Heart left ventricle (tissue), 16 donors: Measurements from ENCODE around the gene STEAP3. TPM values are rescaled to one million over a fixed set of nuclear protein-coding genes. Genes with fewer than 3 reads are reported as not detected.
A peak's percentile ranks its signal among the peaks of the same experiment; 100 is the strongest.

Source experiments
- ATAC-seq, 4 donors: fragments of 200-7000 bp; cut with Tn5 transposase; one replicate each; pipeline ENCODE4 v1.9.1; 2020 to 2022; ENCODE audit warnings: moderate library complexity in 4 of 4, mild to moderate bottlenecking in 3 of 4, moderate number of reproducible peaks in 1 of 4
- DNase-seq, 5 donors: peaks; one replicate each; pipeline ENCODE4 v3.0.0-alpha.2; 2020
- H3K27ac ChIP-seq, 12 donors: fragments of 200-600 bp; sonication (generic) in 4 of 12; one replicate each; pipeline versions ENCODE4 v1.5.0 to v1.8.0; 2016 to 2022; ENCODE audit warnings: mild to moderate bottlenecking in 2 of 12
- H3K27me3 ChIP-seq, 9 donors: fragments of 200-600 bp; sonication (generic) in 2 of 9; one replicate each; pipeline versions ENCODE4 v1.5.1 to v1.8.0; 2016 to 2022; ENCODE audit warnings: mild to moderate bottlenecking in 3 of 9
- H3K36me3 ChIP-seq, 9 donors: fragments of 200-600 bp; sonication (generic) in 2 of 9; one replicate each; pipeline versions ENCODE4 v1.5.0 to v1.8.0; 2018 to 2022; ENCODE audit warnings: mild to moderate bottlenecking in 2 of 9
- H3K4me1 ChIP-seq, 12 donors: fragments of 200-600 bp; sonication (generic) in 4 of 12; one replicate each; pipeline versions ENCODE4 v1.5.0 to v1.8.0; 2016 to 2022; ENCODE audit warnings: mild to moderate bottlenecking in 3 of 12
- H3K4me3 ChIP-seq, 12 donors: fragments of 200-600 bp; sonication (generic) in 4 of 12; one replicate each; pipeline versions ENCODE4 v1.5.0 to v1.8.0; 2017 to 2022; ENCODE audit warnings: mild to moderate bottlenecking in 9 of 12, moderate library complexity in 4 of 12
- H3K9me3 ChIP-seq, 12 donors: fragments of 200-600 bp; sonication (generic) in 4 of 12; one replicate each; pipeline versions ENCODE4 v1.5.0 to v1.8.0; 2016 to 2022; ENCODE audit warnings: mild to moderate bottlenecking in 1 of 12
- POLR2A ChIP-seq, 2 donors: fragments of 450-650 bp; IDR thresholded peaks; one replicate each; pipeline ENCODE4 v1.6.1; 2017; ENCODE audit warnings: antibody characterized with exemption in 2 of 2, mild to moderate bottlenecking in 2 of 2, moderate library complexity in 2 of 2
- WGBS, 4 donors: extraction: QIAGEN DNeasy Blood & Tissue Kit in 2 of 4; methylation state at CpG; one replicate each; pipeline versions ENCODE4 v1.1.5 to v1.1.7; 2013 to 2018; 5-methylcytosine and 5-hydroxymethylcytosine counted together
- intact Hi-C, 10 donors: fragments of 100-400 bp; cut with DNase I; formaldehyde crosslinking; loops; one replicate each; pipeline versions ENCODE4 v1.11.1 to v1.14.2; 2022
- polyA plus RNA-seq, 2 donors: library from polyadenylated mRNA; stranded (reverse); fragments of 200-250 nt; gene quantifications; one replicate each; pipeline ENCODE4 v1.2.3, GENCODE V29; 2013
- total RNA-seq, 9 donors: library from RNA; depleted of rRNA in 2 of 9; stranded (reverse); fragments of >200 nt in 2 of 9; fragmentation: NEBNext Ultra II Directional in 3 of 9; extraction: Animal tissue kit (Norgen Biotek cat#: 25700) in 3 of 9; gene quantifications; one replicate each; pipeline versions ENCODE4 v1.1.0 to v1.2.4, GENCODE V29; 2016 to 2023
- TF ChIP-seq, protein P1 (sequence below), 12 donors: fragments of 200-600 bp; sonication (generic) in 4 of 12; IDR thresholded peaks; one replicate each; pipeline versions ENCODE4 v1.5.0 to v1.8.0; 2018 to 2022; ENCODE audit warnings: antibody characterized with exemption in 12 of 12, mild to moderate bottlenecking in 5 of 12
- donor health status: ischemic (EF 13 %, LVEDD 7.1; RV severe dilation, severe dysfunction).
- donor health status: healthy with polysubstance abuse.
- donor health status: DM: no; HTN: yes; CAD: no.
- donor health status: DM: no; HTN: no; CAD: no.
- donor health status: ischemic (EF 25% LVEDD 6.9; RV normal size, moderate dysfunction).
- donor health status: ischemic (EF 25% LVEDD 5.7; RV mildly dilated, moderate dysfunction).
- donor health status: healthy.
- donor health status: DM: yes; HTN: yes; CAD: no.
- donor health status: ischemic (EF 35%, LVEDD 5.7; RV mildly dilated, moderate dysfunction).
- donor health status: nonischemic (EF 11% LVEDD 7.7; RV severe dilation, severe dysfunction).
- donor health status: DM: yes; HTN: yes; CAD: no.
- donor health status: PGD.
- donor health status: ischemic (EF 29% LVEDD 5.4; RV normal size, mild dysfunction).
- donor health status: nonischemic (EF 23%, LVEDD 6.1; RV moderate dilation, normal function).

Gene STEAP3
- total and polyA plus RNA-seq, 11 donors: 4.9 to 38.5 (median 11.1) TPM

DNA sequence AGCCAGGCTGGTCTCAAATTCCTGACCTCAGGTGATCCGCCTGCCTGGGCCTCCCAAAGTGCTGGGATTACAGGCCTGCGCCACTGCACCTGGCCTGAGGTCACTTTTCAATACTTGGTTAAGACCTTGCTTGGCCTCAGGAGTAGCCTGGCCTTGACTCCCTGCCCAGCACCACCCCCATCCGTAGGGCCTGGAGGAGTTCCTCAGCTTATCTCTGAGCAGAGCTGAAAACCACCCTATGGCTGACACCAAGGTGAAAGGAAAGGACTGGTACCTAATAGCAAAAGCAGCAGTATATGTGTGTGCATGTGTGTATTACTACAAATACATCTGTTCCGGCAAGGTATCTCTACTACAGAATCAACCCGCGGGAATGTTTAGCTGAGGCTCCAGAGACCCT is 56.0 kb downstream of the STEAP3 start:
- 81 to 88% (median 86%) methylated on average over 6 of the region's 6 CpGs for WGBS, 4 donors
- no peak overlapping the region for H3K27ac ChIP-seq
- no peaks in the 10 kb centered on the region for H3K9me3 ChIP-seq
- H3K4me3 ChIP-seq: no peak overlapping the region
- DNase-seq (no peak), ATAC-seq (no peak)
- peaks cover 0 to 24% (median 0%) of the 10 kb centered on the region in 12 donors for H3K4me1 ChIP-seq
- no peaks in the 10 kb centered on the region for H3K27me3 ChIP-seq
- intact Hi-C loops: no loop called here
- no peaks in the 10 kb centered on the region for H3K36me3 ChIP-seq
- TF ChIP-seq, protein P1, sequence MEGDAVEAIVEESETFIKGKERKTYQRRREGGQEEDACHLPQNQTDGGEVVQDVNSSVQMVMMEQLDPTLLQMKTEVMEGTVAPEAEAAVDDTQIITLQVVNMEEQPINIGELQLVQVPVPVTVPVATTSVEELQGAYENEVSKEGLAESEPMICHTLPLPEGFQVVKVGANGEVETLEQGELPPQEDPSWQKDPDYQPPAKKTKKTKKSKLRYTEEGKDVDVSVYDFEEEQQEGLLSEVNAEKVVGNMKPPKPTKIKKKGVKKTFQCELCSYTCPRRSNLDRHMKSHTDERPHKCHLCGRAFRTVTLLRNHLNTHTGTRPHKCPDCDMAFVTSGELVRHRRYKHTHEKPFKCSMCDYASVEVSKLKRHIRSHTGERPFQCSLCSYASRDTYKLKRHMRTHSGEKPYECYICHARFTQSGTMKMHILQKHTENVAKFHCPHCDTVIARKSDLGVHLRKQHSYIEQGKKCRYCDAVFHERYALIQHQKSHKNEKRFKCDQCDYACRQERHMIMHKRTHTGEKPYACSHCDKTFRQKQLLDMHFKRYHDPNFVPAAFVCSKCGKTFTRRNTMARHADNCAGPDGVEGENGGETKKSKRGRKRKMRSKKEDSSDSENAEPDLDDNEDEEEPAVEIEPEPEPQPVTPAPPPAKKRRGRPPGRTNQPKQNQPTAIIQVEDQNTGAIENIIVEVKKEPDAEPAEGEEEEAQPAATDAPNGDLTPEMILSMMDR (IDR thresholded peaks at IDR 0.05): no peak
- TF ChIP-seq POLR2A (IDR thresholded peaks at IDR 0.05): no peak

DNA sequence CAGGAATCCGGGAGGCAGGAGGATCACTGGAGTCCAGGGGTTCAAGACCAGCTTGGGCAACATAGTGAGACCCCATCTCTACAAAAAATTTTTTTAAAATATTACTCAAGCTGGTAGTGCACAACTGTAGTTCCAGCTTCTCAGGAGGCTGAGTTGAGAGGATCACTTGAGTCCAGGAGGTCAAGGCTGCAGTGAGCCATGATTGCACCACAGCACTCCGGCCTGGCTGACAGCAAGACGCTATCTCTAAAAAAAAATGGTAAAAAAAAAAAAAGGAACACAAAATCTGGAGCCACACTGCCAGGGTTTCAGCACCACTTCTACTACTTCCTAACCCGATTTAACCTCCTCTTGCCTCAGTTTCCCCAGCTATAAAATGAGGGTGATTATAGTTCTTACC is 57.0 kb downstream of the STEAP3 start:
- H3K36me3 ChIP-seq: no peaks in the 10 kb centered on the region
- ATAC-seq: no peak
- DNase-seq: no peak
- intact Hi-C loops: no loop called here
- no peak overlapping the region for H3K27ac ChIP-seq
- no peak for TF ChIP-seq POLR2A (IDR thresholded peaks at IDR 0.05)
- TF ChIP-seq, protein P1 (IDR thresholded peaks at IDR 0.05): no peak
- peaks cover 0 to 24% (median 0%) of the 10 kb centered on the region in 12 donors for H3K4me1 ChIP-seq
- no peaks in the 10 kb centered on the region for H3K27me3 ChIP-seq
- 68 to 80% (median 72%) methylated on average over 4 of the region's 4 CpGs for WGBS, 4 donors
- H3K4me3 ChIP-seq: no peak overlapping the region
- H3K9me3 ChIP-seq: no peaks in the 10 kb centered on the region

DNA sequence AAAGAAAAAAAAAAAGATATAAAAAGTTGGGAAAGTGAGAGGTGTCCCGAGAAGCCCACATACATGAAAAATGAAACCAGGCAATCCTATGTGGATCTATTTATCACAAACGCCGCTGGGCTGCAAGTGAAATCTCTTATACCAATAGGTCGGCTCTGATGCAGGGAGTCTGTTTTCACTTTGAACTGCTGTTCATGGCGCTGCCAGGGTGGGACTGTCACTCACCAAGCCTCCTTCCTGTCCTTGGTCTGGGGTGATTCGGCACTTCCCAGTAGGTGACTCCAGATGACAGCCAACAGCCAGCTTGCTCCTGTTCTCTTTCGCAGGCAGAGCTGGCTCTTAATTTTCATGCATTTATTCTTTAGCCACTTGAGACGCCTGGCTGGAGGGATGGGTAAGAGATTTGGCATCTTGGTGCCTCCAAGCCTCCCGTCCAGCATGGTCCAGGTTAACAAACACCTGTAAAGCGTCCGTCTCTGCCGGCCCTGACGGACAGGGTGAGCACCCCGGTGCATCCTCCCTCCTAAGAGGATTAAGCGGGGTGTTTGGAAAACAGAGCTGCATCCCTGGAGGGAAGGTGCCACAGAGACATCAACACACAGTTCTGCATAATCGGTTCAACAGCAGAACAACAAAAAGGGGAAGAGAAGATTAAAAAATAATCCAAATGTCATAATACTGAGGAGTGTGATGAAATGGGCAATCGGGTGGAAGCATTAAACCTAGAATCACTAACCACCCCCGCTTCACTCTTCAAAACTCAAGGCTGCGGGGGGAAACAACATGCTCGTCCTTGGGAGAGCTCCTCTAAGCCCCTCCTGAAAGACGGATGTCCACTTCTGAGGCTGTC is 58.7 kb downstream of the STEAP3 start:
- no peak for TF ChIP-seq POLR2A (IDR thresholded peaks at IDR 0.05)
- TF ChIP-seq, protein P1 (IDR thresholded peaks at IDR 0.05): no peak
- H3K4me1 ChIP-seq: peaks cover 0 to 24% (median 0%) of the 10 kb centered on the region in 12 donors
- ATAC-seq (peak in 1 of 4 donors; percentile 9), DNase-seq (no peak)
- H3K9me3 ChIP-seq: no peaks in the 10 kb centered on the region
- peak overlapping the region in 2 of 12 donors; percentile 24 to 80 for H3K27ac ChIP-seq
- intact Hi-C loops: no loop called here
- WGBS, 4 donors: 83 to 86% (median 84%) methylated on average over 21 of the region's 21 CpGs
- H3K36me3 ChIP-seq: no peaks in the 10 kb centered on the region
- no peak overlapping the region for H3K4me3 ChIP-seq
- no peaks in the 10 kb centered on the region for H3K27me3 ChIP-seq

DNA sequence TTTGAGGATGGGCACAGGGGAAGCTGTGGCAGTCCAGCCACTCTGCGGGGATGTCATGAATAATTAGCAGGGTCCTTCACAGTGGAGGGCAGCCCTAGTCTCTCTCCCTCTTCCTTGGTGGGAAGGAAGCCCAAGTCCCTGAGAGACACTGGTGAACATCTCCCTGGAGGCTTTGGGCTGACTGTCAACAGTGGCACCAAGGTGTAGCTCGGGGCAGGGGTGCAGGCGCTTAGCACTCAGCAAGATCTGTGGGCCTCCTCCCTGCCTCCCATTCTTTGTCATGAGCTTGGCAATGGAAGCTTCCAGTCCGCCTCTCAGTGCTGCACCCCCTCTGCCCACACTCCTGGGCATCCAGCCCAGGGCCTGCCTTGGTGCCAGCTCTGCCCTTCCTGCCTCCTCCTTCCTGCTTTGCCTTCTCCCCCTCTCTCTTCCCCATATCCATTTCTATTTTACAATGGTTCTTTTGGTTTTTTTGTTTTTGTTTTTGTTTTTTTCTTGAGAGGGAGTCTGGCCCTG is 59.4 kb downstream of the STEAP3 start:
- no peak overlapping the region for H3K4me3 ChIP-seq
- TF ChIP-seq, protein P1 (IDR thresholded peaks at IDR 0.05): no peak
- TF ChIP-seq POLR2A (IDR thresholded peaks at IDR 0.05): no peak
- H3K27ac ChIP-seq: peak overlapping the region in 7 of 12 donors; percentile 4 to 80 (median 24)
- H3K27me3 ChIP-seq: no peaks in the 10 kb centered on the region
- 59 to 74% (median 69%) methylated on average over 4 of the region's 4 CpGs for WGBS, 4 donors
- no peaks in the 10 kb centered on the region for H3K36me3 ChIP-seq
- no peaks in the 10 kb centered on the region for H3K9me3 ChIP-seq
- intact Hi-C loops: no loop called here
- peak in 4 of 5 donors; percentile 62 to 73 (median 62) for DNase-seq
- peaks cover 0 to 24% (median 0%) of the 10 kb centered on the region in 12 donors for H3K4me1 ChIP-seq
- ATAC-seq: peak; percentile 78 to 89 (median 88)
